Activated CD8-positive, alpha-beta memory T cell treated with anti-CD3 and anti-CD28 coated beads, Interleukin-2, amount 50 U/mL, for 1 hour (primary cell): ENCODE data around the gene OR11A1.

Source experiments
- DNase-seq: peaks from one replicate; pipeline ENCODE4 v3.0.0-alpha.2; 2020; ENCODE audit errors: extremely low read depth

OR11A1 gene, protein sequence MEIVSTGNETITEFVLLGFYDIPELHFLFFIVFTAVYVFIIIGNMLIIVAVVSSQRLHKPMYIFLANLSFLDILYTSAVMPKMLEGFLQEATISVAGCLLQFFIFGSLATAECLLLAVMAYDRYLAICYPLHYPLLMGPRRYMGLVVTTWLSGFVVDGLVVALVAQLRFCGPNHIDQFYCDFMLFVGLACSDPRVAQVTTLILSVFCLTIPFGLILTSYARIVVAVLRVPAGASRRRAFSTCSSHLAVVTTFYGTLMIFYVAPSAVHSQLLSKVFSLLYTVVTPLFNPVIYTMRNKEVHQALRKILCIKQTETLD

DNA sequence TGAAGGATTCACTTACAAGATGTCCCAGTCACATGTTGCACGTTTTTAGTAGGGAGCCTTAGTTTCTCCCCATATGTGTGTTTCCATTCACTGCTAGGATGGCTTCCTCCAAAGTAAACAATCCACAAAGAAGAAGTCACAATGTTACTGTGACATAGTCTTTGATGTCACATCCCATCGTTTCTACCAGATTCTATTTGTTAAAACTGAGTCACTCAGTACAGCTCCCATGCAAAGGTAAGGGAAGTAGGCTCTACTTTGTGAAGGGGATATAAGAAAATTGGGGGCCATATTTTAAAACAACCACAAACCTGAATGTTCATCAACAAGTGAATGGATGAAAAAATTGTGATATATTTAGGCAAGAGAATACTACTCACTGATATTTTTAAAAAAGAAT lies at the start of gene OR11A1, which contains the start of gene OR2H1:
TSS of gene OR11A1 (minus strand) at position 101 of the 400 bp plus-strand sequence. CDS start 29,430 bp downstream, outside the sequence.
TSS of gene OR2H1 (plus strand) at position 185 of the 400 bp plus-strand sequence. CDS start 4,615 bp downstream, outside the sequence.
- no peak for DNase-seq

DNA sequence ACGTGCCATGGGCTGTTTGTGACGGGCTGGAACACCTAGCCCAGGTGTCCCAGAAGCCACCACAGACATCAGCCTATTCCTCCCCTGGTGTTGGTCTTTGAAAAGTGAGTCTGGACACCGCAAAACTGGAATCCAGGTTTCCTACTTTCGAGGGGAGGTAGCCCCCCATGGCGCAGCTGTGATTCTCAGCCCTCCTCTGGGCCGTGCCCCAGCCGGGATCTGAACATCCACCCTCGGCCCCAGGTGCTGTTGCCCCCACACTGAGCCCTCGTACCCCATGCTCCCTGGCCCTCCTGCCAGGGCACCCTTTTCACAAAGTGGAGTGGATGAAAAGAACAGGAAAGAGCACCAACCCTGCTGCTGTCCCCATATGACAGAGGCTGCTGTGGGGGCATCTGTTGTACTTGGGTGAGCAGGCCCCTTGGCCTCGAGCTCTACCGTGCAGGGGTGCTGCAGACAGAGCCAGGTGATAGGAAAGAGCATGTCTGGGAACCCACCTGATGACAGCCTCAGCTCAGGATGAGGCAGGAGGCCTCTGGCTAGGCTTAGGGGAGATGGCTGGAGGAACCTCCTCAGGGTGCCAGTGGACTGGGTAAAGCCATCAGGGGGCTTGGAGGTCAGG lies 49.7 kb upstream of the OR11A1 start:
- no peak for DNase-seq

DNA sequence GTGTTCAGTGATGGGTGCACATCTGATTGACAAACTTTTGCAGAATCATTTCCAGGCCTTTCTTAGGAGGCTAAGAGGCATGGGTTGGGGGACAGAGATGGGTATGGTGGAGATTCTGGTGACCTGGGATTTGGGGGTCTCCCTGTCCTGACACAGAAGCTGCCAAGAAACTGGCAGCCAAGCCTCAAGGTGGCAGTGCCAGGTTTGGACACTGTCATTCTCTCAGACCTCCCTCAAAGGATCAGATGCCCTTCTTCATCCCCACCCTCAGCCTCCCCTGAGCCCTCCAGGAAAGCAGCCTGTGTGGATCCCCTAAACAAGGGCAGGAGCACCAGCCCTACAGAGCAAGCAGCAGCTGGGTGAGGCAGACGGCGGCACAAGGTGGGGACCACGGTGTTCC lies 48.9 kb upstream of the OR11A1 start:
- DNase-seq, result no peak

DNA sequence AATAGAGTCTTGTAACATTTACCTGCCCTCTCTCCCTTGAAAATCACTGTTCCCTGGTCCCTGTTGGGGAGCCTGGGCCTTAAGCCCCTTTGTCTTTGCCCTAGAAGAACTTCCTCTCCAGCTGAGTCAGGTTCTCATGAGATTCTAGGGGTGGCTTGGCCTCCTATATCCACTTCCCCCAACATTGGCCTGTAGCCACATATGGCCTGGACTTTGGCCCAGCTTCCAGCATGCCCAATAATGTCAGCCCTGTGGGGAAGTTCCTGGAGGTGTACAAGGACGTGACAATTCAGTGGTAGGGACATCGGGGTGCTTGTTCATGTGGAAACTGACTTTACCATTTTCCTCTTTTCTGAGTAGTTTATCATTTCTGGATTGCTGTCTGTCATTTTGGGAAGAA lies 48.1 kb upstream of the OR11A1 start:
- no peak for DNase-seq

DNA sequence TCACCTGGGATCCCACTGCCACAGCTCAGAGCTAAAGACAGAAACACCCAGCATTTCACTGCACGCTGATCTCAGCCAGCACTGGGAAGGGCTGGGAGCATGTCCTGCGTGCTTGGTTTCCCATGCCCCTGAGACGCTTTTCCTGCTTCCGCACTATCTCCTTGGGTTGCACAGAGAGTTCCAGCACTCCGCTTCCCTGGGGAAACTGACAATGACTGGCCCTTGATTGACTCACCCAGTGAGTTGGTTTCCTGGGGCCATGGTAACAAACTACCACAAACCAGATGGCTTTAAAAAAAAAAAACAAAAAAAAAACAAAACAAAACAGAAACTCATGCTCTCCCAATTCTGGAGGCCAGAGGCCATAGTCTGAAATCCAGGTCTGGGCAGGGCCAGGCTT lies 45.7 kb upstream of the OR11A1 start:
- no peak for DNase-seq

DNA sequence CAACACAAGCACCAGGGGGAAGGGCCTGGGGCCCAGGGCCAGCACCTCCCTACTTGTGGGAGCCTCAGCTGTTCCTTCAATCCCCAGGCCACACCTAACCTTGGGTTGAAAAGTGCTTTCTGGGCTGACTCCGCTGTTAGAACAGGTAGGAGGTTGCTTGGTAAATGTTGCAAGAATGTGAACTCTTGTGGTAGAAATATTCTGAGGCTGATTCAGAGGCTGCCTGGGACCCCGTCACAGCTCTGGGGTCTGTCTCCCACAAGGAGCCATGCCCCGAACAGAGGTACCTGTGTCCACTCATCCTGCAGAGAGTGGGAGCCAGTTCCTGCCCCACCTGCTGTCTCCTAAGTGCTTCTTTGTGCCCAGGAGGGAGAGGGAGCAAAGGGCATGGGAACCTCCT lies 45.3 kb upstream of the OR11A1 start:
- no peak for DNase-seq

DNA sequence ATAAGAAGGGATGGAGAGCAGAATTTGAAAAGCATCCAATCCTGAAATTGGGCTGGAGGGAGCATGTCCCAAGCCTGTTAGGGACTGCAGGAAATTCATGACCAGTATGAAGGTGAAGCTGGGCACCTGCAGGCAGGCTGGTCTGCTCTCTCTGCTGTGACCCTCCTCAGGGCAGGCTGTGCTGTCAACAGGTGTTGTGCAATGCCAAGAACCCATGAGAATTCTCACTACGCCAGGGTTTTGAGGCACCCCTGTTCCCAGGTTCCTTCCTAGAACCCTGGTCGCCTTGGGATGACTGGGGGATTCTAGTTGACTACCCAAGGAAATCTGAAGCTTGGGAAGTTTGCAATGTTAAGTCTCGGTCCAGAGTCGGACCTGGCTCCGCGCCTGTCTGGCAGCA lies 44.2 kb upstream of the OR11A1 start:
- no peak for DNase-seq

DNA sequence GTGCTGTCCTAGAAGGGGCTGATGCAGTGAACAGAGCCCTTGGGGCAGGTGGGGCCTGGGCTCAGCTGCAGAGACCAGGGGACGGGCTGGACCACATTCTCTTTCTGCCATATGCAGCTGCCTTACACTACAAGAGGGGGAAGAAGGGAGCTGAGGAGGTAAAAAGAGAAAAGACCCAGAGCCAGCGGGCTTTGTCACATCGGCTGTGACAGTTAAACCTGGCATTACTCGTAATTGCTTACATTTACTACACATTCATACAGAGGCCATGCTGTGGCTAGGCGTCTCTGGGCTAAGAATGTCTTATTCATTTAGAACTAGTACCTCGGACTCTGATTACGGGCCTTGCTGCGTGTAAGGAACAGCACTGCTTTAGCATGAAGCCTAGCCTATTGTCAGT lies 43.7 kb upstream of the OR11A1 start:
- no peak for DNase-seq

DNA sequence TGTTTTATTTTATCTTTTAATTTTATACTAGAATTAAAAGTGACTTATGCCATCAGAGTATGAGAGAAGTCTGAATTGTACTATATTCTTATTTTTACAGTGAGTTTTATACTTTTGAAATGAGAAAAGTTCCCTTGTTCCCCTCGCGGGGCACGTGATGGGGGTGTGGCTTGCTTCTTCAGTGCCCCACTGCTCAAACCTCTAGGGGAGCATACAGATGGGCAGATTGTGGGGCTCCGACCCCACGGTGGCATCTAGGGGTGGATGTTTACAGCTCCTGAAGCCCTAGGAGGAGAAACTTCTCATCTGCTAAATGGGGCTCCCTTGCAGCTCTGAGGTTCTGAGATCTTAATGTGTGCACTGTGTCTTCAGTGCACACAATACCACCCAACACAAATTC lies 42.8 kb upstream of the OR11A1 start:
- no peak for DNase-seq

DNA sequence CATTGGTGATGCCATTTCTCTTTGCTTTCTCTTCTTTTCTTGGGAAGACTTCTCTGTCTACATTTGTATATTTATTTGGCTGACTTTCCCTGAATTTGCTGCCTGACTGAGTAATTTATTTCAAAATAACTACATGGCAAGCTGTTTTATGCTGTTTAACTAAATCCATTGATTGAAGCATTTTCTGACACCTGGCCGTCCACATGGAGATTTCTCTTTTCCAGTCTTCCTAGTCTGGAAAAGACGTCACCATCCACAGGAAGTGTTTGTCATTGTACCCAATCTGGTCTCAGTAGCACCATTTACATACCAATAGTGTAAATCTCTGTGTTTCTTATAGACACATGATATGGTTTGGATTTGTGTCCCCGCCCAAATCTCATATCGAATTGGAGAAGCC lies 40.1 kb upstream of the OR11A1 start:
- no peak for DNase-seq

DNA sequence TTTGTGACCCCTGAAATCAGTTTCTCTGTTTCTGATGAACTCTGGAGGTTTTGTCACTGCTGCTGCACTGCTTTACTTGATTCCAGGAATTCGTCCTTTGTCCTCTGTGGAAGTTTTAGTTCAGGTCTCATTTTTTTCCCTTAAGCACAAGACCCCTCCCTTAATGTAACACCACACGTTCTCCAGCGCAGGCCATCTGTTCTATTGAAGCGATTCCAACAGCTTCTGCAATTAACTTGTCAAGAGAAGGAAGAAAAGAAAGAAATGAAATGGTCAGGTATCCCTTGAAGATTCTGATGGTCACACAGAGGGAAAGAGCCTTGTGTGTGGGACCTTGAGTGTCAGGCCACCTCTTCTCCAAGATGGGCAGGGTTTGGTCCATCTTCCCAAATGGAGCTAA lies 38.7 kb upstream of the OR11A1 start:
- DNase-seq, result no peak

DNA sequence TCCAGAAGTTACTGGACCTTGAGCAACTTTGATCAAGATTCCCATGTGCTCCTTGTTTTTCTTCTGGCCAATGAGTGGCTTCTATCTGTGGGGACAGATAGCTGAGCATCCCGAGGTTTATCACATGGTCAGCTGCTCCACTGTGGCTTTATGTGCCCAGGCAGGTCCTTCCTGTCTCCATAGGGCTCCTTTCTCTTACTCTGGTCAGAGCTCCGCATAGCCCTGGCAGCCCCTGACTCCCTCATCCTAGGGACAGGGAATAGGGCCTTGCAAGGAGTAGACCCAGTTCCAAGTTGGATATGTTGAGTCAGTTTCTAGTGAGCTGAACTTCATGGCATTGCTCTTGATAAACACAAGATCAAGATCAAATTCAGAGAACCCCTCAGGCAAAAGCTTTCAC lies 37.3 kb upstream of the OR11A1 start:
- DNase-seq, result no peak

DNA sequence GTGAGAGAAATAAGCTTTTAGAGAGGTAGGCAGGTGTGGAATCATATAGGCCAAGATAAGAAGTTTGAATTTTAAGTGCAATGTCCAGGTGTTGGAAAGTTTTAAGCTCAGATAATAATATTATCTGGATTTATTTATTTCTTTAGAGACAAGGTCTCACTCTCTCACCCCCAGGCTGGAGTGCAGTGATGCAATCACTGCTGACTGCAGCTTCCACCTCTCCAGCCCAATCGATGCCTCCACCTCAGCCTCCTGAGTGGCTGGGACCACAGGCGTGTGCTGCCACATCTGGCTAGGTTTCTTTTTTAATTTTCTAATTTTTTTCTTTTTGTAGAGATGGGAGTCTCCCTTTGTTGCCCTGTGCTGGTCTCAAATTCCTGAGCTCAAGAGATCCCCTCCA lies 36.4 kb upstream of the OR11A1 start:
- no peak for DNase-seq

DNA sequence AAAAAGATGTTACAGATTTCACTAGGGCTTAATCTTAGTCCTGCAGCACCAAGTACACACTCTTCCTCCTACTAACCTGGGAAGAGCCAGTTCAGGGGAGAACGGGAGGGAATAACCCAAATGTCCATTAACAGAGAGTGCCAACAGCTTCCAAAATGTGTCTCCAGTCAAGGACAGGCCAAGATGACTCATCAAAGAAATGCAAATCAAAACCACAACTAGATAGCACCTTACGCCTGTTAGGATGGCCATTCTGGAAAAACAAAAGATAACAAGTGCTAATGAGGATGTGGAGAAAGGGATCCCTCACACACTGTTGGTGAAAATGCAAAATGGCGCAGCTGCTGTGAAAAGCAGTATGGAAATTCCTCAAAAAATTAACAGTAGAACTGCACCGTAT lies 34.7 kb upstream of the OR11A1 start:
- no peak for DNase-seq

DNA sequence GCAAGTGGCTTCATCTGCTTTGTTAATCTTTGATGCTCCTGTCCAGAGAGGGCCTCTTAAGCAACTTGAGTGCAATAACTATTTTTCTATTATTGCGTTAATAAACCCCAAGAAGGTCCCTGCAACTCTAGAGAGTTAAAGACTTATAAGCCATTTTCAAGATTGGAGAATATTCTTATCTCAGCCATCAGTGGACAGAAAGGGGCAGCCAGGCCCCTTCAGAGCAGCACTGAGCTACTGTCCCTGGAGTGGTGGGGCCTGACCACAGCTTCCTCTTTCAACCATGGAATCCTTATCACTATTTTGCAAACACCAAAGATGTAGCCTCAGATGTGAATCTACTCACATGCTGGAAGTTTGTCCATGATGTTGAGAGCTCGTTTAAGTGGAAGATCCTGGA lies 33.7 kb upstream of the OR11A1 start:
- no peak for DNase-seq

DNA sequence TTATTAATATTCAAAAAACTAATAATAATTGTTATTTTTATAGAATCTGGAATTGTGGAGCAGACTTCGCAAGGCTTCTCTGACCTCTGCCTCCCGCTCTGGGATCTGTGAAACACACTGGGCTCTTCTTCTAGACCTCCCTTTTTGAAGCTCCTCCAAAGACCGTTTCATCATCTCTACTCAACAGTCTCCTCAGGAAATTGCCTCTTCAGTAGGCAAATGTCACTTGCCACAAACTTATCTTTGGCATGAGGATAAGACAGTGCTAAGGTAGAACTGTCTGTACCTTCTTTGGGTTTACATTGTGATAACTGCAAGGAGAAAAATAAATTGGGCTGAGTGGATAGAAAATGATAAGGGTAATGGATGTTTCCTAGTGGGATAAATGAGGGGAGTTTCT lies 33.2 kb upstream of the OR11A1 start:
- DNase-seq, result no peak

DNA sequence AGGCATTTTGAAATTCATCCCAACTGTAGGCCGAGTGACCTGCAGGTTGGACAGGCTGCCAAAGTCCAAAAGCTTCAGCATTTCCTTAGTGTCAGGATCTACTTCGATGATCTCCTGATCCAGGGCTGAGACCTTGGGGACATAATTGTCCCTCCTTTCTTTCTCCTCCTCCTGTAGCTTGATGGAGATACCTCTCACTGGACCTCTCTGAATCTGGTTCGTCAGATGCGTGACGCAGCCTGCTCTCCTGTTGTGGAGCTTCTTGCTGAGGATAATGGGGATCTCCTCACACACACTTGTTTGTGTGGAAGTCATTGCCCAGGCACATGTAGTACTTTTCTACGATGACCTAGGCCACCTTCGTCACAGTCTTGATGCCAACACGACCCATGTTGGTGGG lies 32.4 kb upstream of the OR11A1 start:
- no peak for DNase-seq

DNA sequence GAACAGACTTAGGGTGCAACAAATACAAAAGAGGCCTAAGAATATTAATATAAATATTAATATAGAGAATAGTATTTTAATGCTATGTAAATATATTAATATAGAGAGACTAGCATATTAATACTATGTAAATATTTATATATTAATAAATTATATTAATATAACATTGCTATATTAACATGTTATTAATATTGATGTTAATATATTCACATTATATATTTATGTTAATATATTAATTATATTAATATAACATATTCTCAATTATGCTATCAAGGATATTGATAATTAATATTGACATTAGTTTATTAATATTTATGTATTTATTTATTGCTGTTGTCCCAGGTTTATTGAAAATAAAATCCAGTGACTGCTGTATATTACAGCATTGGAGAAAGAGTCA lies 32.0 kb upstream of the OR11A1 start:
- DNase-seq, result no peak

DNA sequence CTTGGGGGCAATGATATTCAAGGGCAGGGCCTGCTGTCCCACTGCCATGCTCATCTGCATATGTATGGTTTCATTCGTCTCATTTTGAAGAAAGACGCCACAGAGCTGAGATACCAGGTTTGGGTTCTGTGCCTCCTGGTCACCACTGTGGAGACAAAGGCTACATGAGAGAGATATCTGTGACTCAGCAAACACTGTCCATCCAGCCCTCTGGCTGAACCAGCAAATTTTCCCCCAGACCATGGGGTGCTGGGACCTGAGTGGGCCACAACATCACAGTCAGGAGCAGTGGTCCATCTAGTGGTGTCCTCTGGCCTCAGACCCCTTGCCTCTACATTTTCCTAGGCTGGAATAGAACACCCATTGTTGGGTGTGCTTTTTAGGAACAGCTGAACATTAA lies 30.8 kb upstream of the OR11A1 start, which contains the start of gene MAS1L:
TSS of gene MAS1L (minus strand) at position 297 of the 400 bp plus-strand sequence. CDS start at position 243, 54 bp downstream.
- no peak for DNase-seq

DNA sequence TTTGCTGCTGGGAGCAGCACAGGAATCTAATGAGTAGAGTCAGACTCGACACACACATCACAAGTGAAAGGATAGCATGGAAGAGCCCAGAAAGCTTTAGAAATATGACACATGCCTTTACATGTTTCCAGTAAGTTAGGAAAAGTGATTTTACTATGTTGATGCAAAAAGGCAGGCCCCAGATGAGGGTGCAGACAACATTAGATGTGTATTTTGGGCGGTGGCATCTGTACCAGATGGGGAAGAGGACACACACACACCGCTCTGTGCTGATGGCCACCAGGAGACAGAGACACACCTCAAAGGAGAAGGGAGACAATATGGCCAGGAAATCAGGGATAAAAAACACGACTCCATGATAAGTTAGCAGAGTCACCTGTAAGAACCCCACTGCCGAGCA lies 30.3 kb upstream of the OR11A1 start:
- DNase-seq, result no peak

DNA sequence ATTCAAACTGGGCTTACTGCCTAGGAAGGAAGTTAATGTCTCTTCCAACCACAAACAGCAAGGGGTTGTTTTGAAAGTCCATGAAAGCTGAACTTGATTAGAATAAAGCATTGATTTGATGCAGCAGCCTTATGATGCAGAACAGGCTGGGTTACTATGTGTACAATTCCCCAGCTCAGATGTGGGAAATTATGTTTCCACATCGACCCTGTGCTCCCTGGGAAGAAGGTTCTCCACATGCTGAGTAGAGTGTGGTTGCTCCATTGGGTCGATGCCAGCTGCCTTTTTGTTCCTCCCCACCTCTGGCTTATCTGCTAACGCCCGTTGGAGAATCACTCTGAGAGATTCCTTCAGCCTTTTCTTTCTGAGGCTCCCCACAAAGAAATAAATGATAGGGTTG lies 29.7 kb upstream of the OR11A1 start:
- no peak for DNase-seq

DNA sequence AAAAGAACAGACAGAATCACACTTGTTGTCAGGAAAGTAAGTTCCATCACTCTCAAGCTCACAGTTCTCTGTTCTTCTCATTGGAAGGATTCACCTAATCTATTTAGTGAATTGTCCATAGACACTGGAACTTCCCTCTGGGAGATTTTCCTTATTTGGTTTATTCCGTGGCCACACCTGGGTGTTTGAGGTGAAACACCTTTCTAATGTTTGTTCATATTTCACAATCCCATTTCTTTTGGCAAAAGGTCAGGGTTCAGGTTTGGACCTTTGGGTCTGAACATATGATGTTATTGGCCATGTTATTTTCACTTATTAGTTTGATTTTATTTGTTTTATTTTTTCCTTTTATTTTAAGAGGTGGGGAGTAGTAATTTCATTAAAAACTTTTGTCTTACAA lies 26.9 kb upstream of the OR11A1 start:
- DNase-seq, result no peak

DNA sequence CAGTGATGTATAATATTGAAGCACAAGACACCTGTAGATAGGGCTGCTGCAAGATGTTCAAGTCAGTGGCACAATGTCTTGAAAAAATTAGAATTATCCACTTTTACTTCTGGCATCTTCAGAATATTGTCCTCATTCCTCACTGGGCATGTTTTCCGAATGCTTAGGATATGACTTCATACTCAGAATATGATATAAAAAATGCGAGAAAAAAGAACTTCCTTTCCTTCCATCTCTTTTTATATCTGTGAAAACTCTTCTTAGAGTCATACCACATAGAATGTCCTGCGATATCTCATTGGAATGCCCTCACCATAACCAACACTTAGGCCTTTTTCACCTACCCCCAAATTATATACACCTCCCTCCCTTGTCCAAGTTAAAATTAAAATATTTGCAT lies 26.3 kb upstream of the OR11A1 start:
- DNase-seq, result no peak

DNA sequence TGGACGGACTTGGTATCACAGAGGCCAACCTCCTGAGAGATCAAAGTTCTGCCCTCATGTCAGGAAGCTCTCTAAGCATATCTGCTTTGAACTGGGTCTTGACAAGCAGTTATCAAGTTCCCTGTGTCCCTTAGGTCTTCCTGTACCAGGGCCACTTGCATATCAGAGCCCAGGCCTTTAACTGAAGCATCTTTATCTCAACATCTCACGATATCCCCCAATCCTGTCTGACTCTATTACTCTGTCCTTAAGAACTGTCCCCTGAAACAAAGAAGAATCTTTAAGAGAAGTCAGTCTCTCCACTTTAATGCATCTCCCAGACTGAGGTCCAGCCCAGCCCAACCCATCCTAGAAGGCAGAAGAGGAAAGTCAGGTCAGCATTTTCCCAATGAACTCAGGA lies 22.7 kb upstream of the OR11A1 start:
- no peak for DNase-seq
